Breast epithelium (tissue), 4 donors: Measurements from ENCODE around the gene TIA1. TPM values are rescaled to one million over a fixed set of nuclear protein-coding genes. Genes with fewer than 3 reads are reported as not detected.
A peak's percentile ranks its signal among the peaks of the same experiment; 100 is the strongest.
"Not testable (repeated sequence)": the region's sequence is repeated elsewhere in the genome, so short reads cannot be mapped to it uniquely, and the experiment has no call there.

Experiments used
- DNase-seq, 2 donors: peaks; one replicate each; pipeline ENCODE4 v3.0.0-alpha.2; 2019; ENCODE audit warnings: low spot score in 2 of 2
- H3K27ac ChIP-seq, 2 donors: fragments of 200-600 bp; sonication (generic) in 1 of 2; one replicate each; pipeline ENCODE4 v1.5.1; 2016 to 2019; ENCODE audit warnings: mild to moderate bottlenecking in 1 of 2
- H3K27me3 ChIP-seq, 2 donors: fragments of 200-600 bp; sonication (generic) in 1 of 2; one replicate each; pipeline versions ENCODE4 v1.5.1 to v1.6.0; 2017 to 2019; ENCODE audit warnings: control low read depth in 1 of 2, mild to moderate bottlenecking in 1 of 2
- H3K36me3 ChIP-seq: fragments of 200-600 bp; one replicate; pipeline ENCODE4 v1.5.1; 2019
- H3K4me1 ChIP-seq, 2 donors: fragments of 200-600 bp; sonication (generic); one replicate each; pipeline ENCODE4 v1.5.1; 2016 to 2019; ENCODE audit warnings: control low read depth in 1 of 2
- H3K4me3 ChIP-seq, 3 donors: fragments of 200-600 bp; sonication (generic); 1 replicate in 2 of 3; 2 replicates in 1 of 3; pipeline ENCODE4 v1.5.1; 2016 to 2019; ENCODE audit warnings: mild to moderate bottlenecking in 3 of 3, moderate library complexity in 2 of 3
- H3K9me3 ChIP-seq, 2 donors: fragments of 200-600 bp; sonication (generic) in 1 of 2; one replicate each; pipeline ENCODE4 v1.5.1; 2016 to 2019; ENCODE audit warnings: control low read depth in 1 of 2
- CTCF ChIP-seq, 3 donors: fragments of 450-650 bp; IDR thresholded peaks; one replicate each; pipeline ENCODE4 v1.5.1; 2016 to 2017; ENCODE audit warnings: antibody characterized with exemption in 3 of 3, mild to moderate bottlenecking in 3 of 3, moderate library complexity in 3 of 3
- POLR2A ChIP-seq: fragments of 450-650 bp; IDR thresholded peaks from one replicate; pipeline ENCODE4 v1.6.1; 2016; ENCODE audit warnings: antibody characterized with exemption, mild to moderate bottlenecking, moderate library complexity
- POLR2AphosphoS5 ChIP-seq, 3 donors: sonication (generic); formaldehyde crosslinking; IDR thresholded peaks; one replicate each; pipeline ENCODE4 v1.6.1; 2017; ENCODE audit warnings: antibody characterized with exemption in 3 of 3
- intact Hi-C: fragments of 100-400 bp; cut with DNase I; formaldehyde crosslinking; loops from one replicate; pipeline ENCODE4 v1.15.1; 2023; ENCODE audit warnings: low total_unique reads
- total RNA-seq, 3 donors: library from RNA; depleted of rRNA; stranded (reverse); fragments of >200 nt; gene quantifications; one replicate each; pipeline ENCODE4 v1.1.0, GENCODE V29; 2016

TIA1 gene
- total RNA-seq, 3 donors from 2014 or later: 43.7 to 236 (median 172) TPM

GRCh38 chr2:70270323-70270722, 21.9 kb upstream of the TIA1 start:
- Histone ChIP-seq H3K36me3 (no peaks in the 10 kb centered on the region), H3K27me3 (no peaks in the 10 kb centered on the region), H3K4me3 (no peak overlapping the region), H3K4me1 (no peaks in the 10 kb centered on the region), H3K27ac (no peak overlapping the region), H3K9me3 (no peaks in the 10 kb centered on the region)
- no peak for TF ChIP-seq POLR2AphosphoS5 (IDR thresholded peaks at IDR 0.05)
- no peak for TF ChIP-seq POLR2A
- TF ChIP-seq CTCF (IDR thresholded peaks at IDR 0.05): no peak
- intact Hi-C loops: no loop called here
- no peak for DNase-seq

- H3K4me1 ChIP-seq, intact Hi-C loops, H3K36me3 ChIP-seq, DNase-seq, H3K27me3 ChIP-seq, H3K4me3 ChIP-seq, H3K27ac ChIP-seq, H3K9me3 ChIP-seq: not testable (repeated sequence)
Observed at GRCh38 chr2:70269422-70270302, 21.2 kb upstream of the TIA1 start.

GRCh38 chr2:70266925-70267324, 18.5 kb upstream of the TIA1 start:
- H3K4me1 ChIP-seq, H3K27me3 ChIP-seq, intact Hi-C loops, H3K27ac ChIP-seq, H3K4me3 ChIP-seq, H3K36me3 ChIP-seq, H3K9me3 ChIP-seq, DNase-seq: not testable (repeated sequence)

- no peak overlapping the region for H3K27ac ChIP-seq
- H3K4me1 ChIP-seq: peaks cover 6 to 10% of the 10 kb centered on the region in 2 donors
- peak overlapping the region in 1 of 3 donors; percentile 15 for H3K4me3 ChIP-seq
- no peak for TF ChIP-seq CTCF (IDR thresholded peaks at IDR 0.05)
- no peak for TF ChIP-seq POLR2A
- TF ChIP-seq POLR2AphosphoS5 (IDR thresholded peaks at IDR 0.05): no peak
- DNase-seq: no peak
- no peaks in the 10 kb centered on the region for H3K36me3 ChIP-seq
- H3K9me3 ChIP-seq: no peaks in the 10 kb centered on the region
- no peaks in the 10 kb centered on the region for H3K27me3 ChIP-seq
- intact Hi-C loops: no loop called here
Observed at GRCh38 chr2:70261501-70261900, 13.1 kb upstream of the TIA1 start.

GRCh38 chr2:70258532-70258875, 10.1 kb upstream of the TIA1 start:
- no peaks in the 10 kb centered on the region for H3K36me3 ChIP-seq
- peaks cover 6 to 10% of the 10 kb centered on the region in 2 donors for H3K4me1 ChIP-seq
- intact Hi-C loops: no loop called here
- peak overlapping the region; percentile 83 to 89 (median 89) for H3K4me3 ChIP-seq
- no peaks in the 10 kb centered on the region for H3K27me3 ChIP-seq
- no peak for TF ChIP-seq POLR2AphosphoS5 (IDR thresholded peaks at IDR 0.05)
- no peak for TF ChIP-seq CTCF (IDR thresholded peaks at IDR 0.05)
- TF ChIP-seq POLR2A: no peak
- no peaks in the 10 kb centered on the region for H3K9me3 ChIP-seq
- peak overlapping the region; percentile 87 to 89 for H3K27ac ChIP-seq
- DNase-seq: peak; percentile 40 to 60

GRCh38 chr2:70255637-70256314, 7.3 kb upstream of the TIA1 start:
- no peaks in the 10 kb centered on the region for H3K9me3 ChIP-seq
- H3K27me3 ChIP-seq: no peaks in the 10 kb centered on the region
- intact Hi-C loops: no loop called here
- no peak for DNase-seq
- H3K27ac ChIP-seq: no peak overlapping the region
- H3K4me1 ChIP-seq: peaks cover 6 to 10% of the 10 kb centered on the region in 2 donors
- H3K36me3 ChIP-seq: no peaks in the 10 kb centered on the region
- no peak overlapping the region for H3K4me3 ChIP-seq
- TF ChIP-seq POLR2A: no peak
- TF ChIP-seq POLR2AphosphoS5 (IDR thresholded peaks at IDR 0.05): no peak
- no peak for TF ChIP-seq CTCF (IDR thresholded peaks at IDR 0.05)
